ENCODE results near the gene THEM5.

Gene THEM5

GRCh38 chr1:151817353-151817730 is 36.2 kb downstream of the THEM5 start:
- no peaks in the 10 kb centered on the region for H3K9me3 ChIP-seq (ENCODE audit: insufficient read depth, low read depth, low read length)
- no peaks in the 10 kb centered on the region for H3K27me3 ChIP-seq (ENCODE audit: insufficient read depth, low read length)
- H3K36me3 ChIP-seq (ENCODE audit: insufficient read depth, low read length): no peaks in the 10 kb centered on the region
- H3K4me3 ChIP-seq (ENCODE audit: low read length): no peak overlapping the region
- peaks cover 2% of the 10 kb centered on the region for H3K4me1 ChIP-seq (ENCODE audit: insufficient read depth, low read length)
- 87% methylated on average over 7 of the region's 7 CpGs for WGBS
- H3K9ac ChIP-seq (ENCODE audit: low read depth, low read length): no peak overlapping the region
- H3K27ac ChIP-seq (ENCODE audit: low read depth, low read length): no peak overlapping the region

DNA sequence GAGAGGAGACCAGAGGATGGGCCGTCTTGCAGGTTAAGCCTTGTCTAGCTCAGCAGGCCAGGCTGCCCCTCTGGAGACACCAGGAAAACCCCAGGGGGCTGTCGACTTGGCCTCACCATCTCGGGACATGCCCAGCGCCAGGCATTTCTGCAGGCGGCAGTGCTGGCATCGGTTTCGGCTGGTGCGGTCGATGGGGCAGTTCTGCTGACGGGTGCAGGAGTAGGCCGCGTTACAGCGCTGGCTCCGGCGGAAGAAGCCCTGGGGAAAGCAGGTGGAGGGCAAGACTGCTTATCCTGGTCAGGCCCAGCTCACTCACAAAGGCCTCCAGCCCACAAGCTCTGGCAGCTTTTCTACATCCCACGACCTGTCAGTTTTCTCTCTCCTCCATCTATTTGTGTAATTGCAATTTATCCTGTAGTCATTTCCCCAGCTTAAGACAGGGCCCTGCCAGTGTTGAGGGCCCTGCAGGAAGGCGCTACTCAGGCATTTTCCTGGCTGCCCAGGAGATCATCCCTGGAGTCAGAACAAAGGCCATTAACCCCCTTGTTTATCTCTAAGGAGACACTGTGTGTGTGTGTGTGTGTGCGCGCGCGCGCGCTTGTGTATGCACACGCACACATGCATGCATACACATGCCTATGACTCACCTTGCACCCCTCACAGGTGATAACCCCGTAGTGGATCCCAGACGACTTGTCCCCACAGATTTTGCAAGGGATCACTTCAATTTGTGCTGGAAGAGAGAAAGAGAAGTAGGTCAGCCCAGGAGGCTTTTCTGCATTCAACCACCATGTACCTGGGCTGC is 36.8 kb downstream of the THEM5 start:
- H3K36me3 ChIP-seq (ENCODE audit: insufficient read depth, low read length): no peaks in the 10 kb centered on the region
- H3K9me3 ChIP-seq (ENCODE audit: insufficient read depth, low read depth, low read length): no peaks in the 10 kb centered on the region
- no peak overlapping the region for H3K27ac ChIP-seq (ENCODE audit: low read depth, low read length)
- H3K4me3 ChIP-seq (ENCODE audit: low read length): no peak overlapping the region
- H3K27me3 ChIP-seq (ENCODE audit: insufficient read depth, low read length): no peaks in the 10 kb centered on the region
- WGBS: 89% methylated on average over 20 of the region's 26 CpGs
- no peak overlapping the region for H3K9ac ChIP-seq (ENCODE audit: low read depth, low read length)
- H3K4me1 ChIP-seq (ENCODE audit: insufficient read depth, low read length): no peaks in the 10 kb centered on the region

- Histone ChIP-seq H3K27ac (ENCODE audit: low read depth, low read length) (no peak overlapping the region), H3K27me3 (ENCODE audit: insufficient read depth, low read length) (no peaks in the 10 kb centered on the region), H3K9me3 (ENCODE audit: insufficient read depth, low read depth, low read length) (no peaks in the 10 kb centered on the region), H3K9ac (ENCODE audit: low read depth, low read length) (no peak overlapping the region), H3K4me3 (ENCODE audit: low read length) (no peak overlapping the region), H3K36me3 (ENCODE audit: insufficient read depth, low read length) (no peaks in the 10 kb centered on the region), H3K4me1 (ENCODE audit: insufficient read depth, low read length) (no peaks in the 10 kb centered on the region)
- WGBS: 90% methylated on average over 9 of the region's 12 CpGs
These were observed 37.7 kb downstream of the THEM5 start for GRCh38 chr1:151815716-151816327.

DNA sequence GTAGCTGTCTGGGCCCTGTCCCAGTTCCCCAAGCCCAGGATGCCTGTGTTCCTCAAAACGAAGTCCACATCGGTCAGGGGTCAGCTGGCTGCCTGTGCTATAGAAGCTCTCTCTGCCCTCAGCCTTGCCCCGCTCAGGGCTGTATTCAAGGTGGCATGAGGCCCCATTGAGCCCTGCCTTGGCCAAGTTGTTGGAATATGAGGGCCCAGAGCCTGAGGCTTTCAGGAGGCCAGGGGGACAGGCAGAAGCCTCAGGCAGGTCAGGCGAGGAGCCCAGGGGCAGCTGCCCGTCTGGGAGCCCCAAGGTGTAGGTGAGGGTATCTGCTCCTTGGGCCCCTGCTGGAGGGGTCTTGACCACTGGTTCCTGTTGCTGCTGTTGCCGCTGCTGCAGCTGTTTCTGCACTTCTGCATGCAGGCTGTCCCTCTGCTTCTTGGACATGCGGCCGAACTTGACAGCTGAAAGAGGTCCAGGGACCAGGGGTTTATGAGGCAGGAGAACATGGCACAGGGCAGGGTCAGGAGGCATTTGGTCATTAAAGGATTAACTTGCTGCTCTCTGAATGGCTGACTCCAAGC is 38.5 kb downstream of the THEM5 start:
- Histone ChIP-seq H3K4me1 (ENCODE audit: insufficient read depth, low read length) (peaks cover 1% of the 10 kb centered on the region; the same call in 1 of the 2 replicates), H3K27ac (ENCODE audit: low read depth, low read length) (no peak overlapping the region), H3K9ac (ENCODE audit: low read depth, low read length) (no peak overlapping the region), H3K36me3 (ENCODE audit: insufficient read depth, low read length) (no peaks in the 10 kb centered on the region), H3K27me3 (ENCODE audit: insufficient read depth, low read length) (no peaks in the 10 kb centered on the region), H3K9me3 (ENCODE audit: insufficient read depth, low read depth, low read length) (no peaks in the 10 kb centered on the region), H3K4me3 (ENCODE audit: low read length) (no peak overlapping the region)
- WGBS: 92% methylated on average over 8 of the region's 8 CpGs

DNA sequence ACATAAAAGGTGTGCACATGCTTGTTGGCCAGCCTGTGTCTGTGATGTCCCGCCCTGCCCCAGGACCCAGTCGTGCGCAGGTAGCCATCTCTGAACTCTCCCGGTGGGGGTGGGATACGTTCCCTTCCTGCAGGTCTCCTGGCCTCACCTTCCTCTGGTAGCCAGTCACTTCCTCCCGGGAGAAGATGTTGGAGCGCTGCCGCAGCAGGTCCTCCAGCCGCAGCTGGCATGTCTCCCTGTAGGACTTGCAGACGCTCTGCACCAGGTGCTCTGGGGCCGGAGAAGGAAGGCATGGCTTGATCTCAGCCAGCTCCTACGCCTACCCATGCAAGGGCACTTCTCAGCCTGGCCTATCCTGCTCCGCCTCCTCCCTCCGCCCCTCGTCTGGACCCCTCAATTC is 39.1 kb downstream of the THEM5 start:
- WGBS: 90% methylated on average over 15 of the region's 15 CpGs
- H3K4me1 ChIP-seq (ENCODE audit: insufficient read depth, low read length): peaks cover 7% of the 10 kb centered on the region
- H3K9ac ChIP-seq (ENCODE audit: low read depth, low read length): no peak overlapping the region

GRCh38 chr1:151813271-151813977 is 40.1 kb downstream of the THEM5 start:
- no peaks in the 10 kb centered on the region for H3K27me3 ChIP-seq (ENCODE audit: insufficient read depth, low read length)
- no peaks in the 10 kb centered on the region for H3K36me3 ChIP-seq (ENCODE audit: insufficient read depth, low read length)
- 91% methylated on average over 12 of the region's 12 CpGs for WGBS
- H3K9me3 ChIP-seq (ENCODE audit: insufficient read depth, low read depth, low read length): no peaks in the 10 kb centered on the region
- H3K9ac ChIP-seq (ENCODE audit: low read depth, low read length): no peak overlapping the region
- H3K4me3 ChIP-seq (ENCODE audit: low read length): no peak overlapping the region
- peaks cover 7% of the 10 kb centered on the region for H3K4me1 ChIP-seq (ENCODE audit: insufficient read depth, low read length)
- no peak overlapping the region for H3K27ac ChIP-seq (ENCODE audit: low read depth, low read length)

More for the DNA sequence above, 39.1 kb downstream of the THEM5 start:
- Histone ChIP-seq H3K36me3 (ENCODE audit: insufficient read depth, low read length) (no peaks in the 10 kb centered on the region), H3K27me3 (ENCODE audit: insufficient read depth, low read length) (no peaks in the 10 kb centered on the region), H3K4me3 (ENCODE audit: low read length) (no peak overlapping the region), H3K27ac (ENCODE audit: low read depth, low read length) (no peak overlapping the region), H3K9me3 (ENCODE audit: insufficient read depth, low read depth, low read length) (no peaks in the 10 kb centered on the region)

- Histone ChIP-seq H3K27ac (ENCODE audit: low read depth, low read length) (no peak overlapping the region), H3K9ac (ENCODE audit: low read depth, low read length) (no peak overlapping the region), H3K36me3 (ENCODE audit: insufficient read depth, low read length) (no peaks in the 10 kb centered on the region), H3K4me1 (ENCODE audit: insufficient read depth, low read length) (peaks cover 7% of the 10 kb centered on the region), H3K9me3 (ENCODE audit: insufficient read depth, low read depth, low read length) (no peaks in the 10 kb centered on the region), H3K4me3 (ENCODE audit: low read length) (no peak overlapping the region), H3K27me3 (ENCODE audit: insufficient read depth, low read length) (no peaks in the 10 kb centered on the region)
- WGBS: 88% methylated on average over 8 of the region's 9 CpGs
These were observed 42.3 kb downstream of the THEM5 start for GRCh38 chr1:151811181-151811580.

DNA sequence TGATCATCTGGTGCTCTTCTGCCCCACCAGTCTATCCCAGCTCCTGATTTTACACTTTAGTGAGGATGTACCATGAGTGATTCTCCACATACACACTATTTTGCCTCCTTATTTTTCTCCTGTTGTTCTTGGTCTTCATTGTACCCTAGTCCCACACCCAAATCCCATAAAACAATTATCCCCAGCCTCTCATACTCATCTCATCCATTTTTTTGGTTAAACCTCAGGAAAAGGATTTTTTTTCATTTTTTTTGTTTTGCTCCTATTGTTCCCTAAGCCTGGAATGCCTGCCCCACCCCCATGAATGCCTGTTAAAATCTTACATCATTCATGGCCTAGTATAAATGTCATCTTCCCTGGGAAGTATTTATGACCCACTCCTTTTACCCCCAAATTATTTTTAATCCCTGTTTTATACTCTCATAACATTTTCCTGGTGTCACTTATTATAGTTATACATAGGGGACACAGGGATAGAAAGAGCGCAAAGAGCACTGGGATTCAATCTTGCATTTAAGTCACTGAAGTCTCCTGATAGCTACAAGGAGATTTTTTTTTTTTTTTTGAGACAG is 43.4 kb downstream of the THEM5 start:
- Histone ChIP-seq H3K9ac (ENCODE audit: low read depth, low read length) (no peak overlapping the region), H3K27ac (ENCODE audit: low read depth, low read length) (0 out of 2 replicates have a peak overlapping the region, but pooled peaks have one; percentile 11), H3K9me3 (ENCODE audit: insufficient read depth, low read depth, low read length) (no peaks in the 10 kb centered on the region), H3K4me3 (ENCODE audit: low read length) (no peak overlapping the region), H3K27me3 (ENCODE audit: insufficient read depth, low read length) (no peaks in the 10 kb centered on the region), H3K4me1 (ENCODE audit: insufficient read depth, low read length) (peaks cover 7% of the 10 kb centered on the region), H3K36me3 (ENCODE audit: insufficient read depth, low read length) (no peaks in the 10 kb centered on the region)
- 100% methylated on average over 1 of the region's 1 CpG for WGBS

- Histone ChIP-seq H3K4me3 (ENCODE audit: low read length) (no peak overlapping the region), H3K4me1 (ENCODE audit: insufficient read depth, low read length) (peaks cover 7% of the 10 kb centered on the region), H3K27ac (ENCODE audit: low read depth, low read length) (0 out of 2 replicates have a peak overlapping the region, but pooled peaks have one; percentile 11), H3K27me3 (ENCODE audit: insufficient read depth, low read length) (no peaks in the 10 kb centered on the region), H3K9ac (ENCODE audit: low read depth, low read length) (no peak overlapping the region), H3K9me3 (ENCODE audit: insufficient read depth, low read depth, low read length) (no peaks in the 10 kb centered on the region), H3K36me3 (ENCODE audit: insufficient read depth, low read length) (no peaks in the 10 kb centered on the region)
- WGBS: 86% methylated on average over 7 of the region's 8 CpGs
These were observed 44.1 kb downstream of the THEM5 start for GRCh38 chr1:151809290-151809984.

DNA sequence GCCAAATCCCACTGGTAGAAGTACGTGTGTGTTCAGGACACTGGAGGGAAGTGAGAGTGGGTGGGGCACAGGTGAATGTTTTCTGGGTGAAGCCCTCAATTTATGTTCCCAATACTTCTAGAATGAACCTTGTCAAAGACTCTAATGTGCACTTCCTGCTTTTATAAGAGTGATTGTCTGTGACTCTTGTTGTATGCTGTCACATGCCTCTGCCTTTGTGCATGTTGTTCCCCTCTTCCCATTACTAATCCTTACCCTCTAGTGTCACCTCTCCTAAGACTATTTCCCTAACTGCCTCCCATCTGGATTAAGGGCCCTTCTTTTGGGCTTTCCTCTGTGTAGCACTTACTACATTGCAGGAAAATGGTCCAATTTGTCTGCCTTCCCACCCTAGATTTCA is 45.7 kb downstream of the THEM5 start:
- Histone ChIP-seq H3K27me3 (ENCODE audit: insufficient read depth, low read length) (no peaks in the 10 kb centered on the region), H3K9ac (ENCODE audit: low read depth, low read length) (no peak overlapping the region), H3K4me3 (ENCODE audit: low read length) (no peak overlapping the region), H3K36me3 (ENCODE audit: insufficient read depth, low read length) (no peaks in the 10 kb centered on the region), H3K4me1 (ENCODE audit: insufficient read depth, low read length) (peaks cover 7% of the 10 kb centered on the region), H3K9me3 (ENCODE audit: insufficient read depth, low read depth, low read length) (no peaks in the 10 kb centered on the region), H3K27ac (ENCODE audit: low read depth, low read length) (no peak overlapping the region)
- WGBS: 80% methylated on average over 1 of the region's 1 CpG
